Activated T-cell treated with anti-CD3 and anti-CD28 coated beads, Interleukin-2, amount 50 U/mL, for 4 hours (primary cell): ENCODE results near the gene TDRD1. TPM values are rescaled to one million over a fixed set of nuclear protein-coding genes. Genes with fewer than 3 reads are reported as not detected.

Source experiments
- ATAC-seq, 2 donors: fragments of 200-7000 bp; cut with Tn5 transposase; one replicate each; pipeline ENCODE4 v1.10.0; 2021
- DNase-seq: peaks from one replicate; pipeline ENCODE4 v3.0.0-alpha.2; 2020
- H3K27me3 Mint-ChIP-seq: one replicate; pipeline ENCODE4 v1.8.0; 2021; ENCODE audit warnings: low read depth, mixed read lengths
- H3K36me3 Mint-ChIP-seq: one replicate; pipeline ENCODE4 v1.8.0; 2022; ENCODE audit warnings: mixed read lengths; ENCODE audit not compliant: insufficient read depth
- H3K4me1 Mint-ChIP-seq: one replicate; pipeline ENCODE4 v1.8.0; 2021; ENCODE audit warnings: low read depth, mixed read lengths
- H3K4me3 Mint-ChIP-seq: one replicate; pipeline ENCODE4 v1.8.0; 2021; ENCODE audit warnings: mild to moderate bottlenecking, moderate library complexity, mixed read lengths
- H3K9me3 Mint-ChIP-seq: one replicate; pipeline ENCODE4 v1.8.0; 2021; ENCODE audit warnings: mixed read lengths
- total RNA-seq, 3 donors: library from RNA; stranded (reverse); gene quantifications; one replicate each; pipeline ENCODE4 v1.2.1, GENCODE V29; 2021

Gene TDRD1
- total RNA-seq, 3 donors from 2014 or later: 0.48 to 2.2 (median 0.63) TPM

GRCh38 chr10:114184276-114184675 lies 5.1 kb downstream of the TDRD1 start:
- Mint-ChIP-seq H3K9me3 (no peaks in the 10 kb centered on the region), H3K36me3 (no peaks in the 10 kb centered on the region), H3K4me3 (no peak overlapping the region), H3K4me1 (no peaks in the 10 kb centered on the region), H3K27me3 (peaks cover 9% of the 10 kb centered on the region)
- DNase-seq (no peak), ATAC-seq (no peak)

- H3K4me3 Mint-ChIP-seq: no peak overlapping the region
- H3K9me3 Mint-ChIP-seq: no peaks in the 10 kb centered on the region
- no peaks in the 10 kb centered on the region for H3K36me3 Mint-ChIP-seq
- H3K4me1 Mint-ChIP-seq: no peaks in the 10 kb centered on the region
- DNase-seq: no peak
- ATAC-seq: no peak
- peaks cover 12% of the 10 kb centered on the region for H3K27me3 Mint-ChIP-seq
These were observed 8.8 kb downstream of the TDRD1 start for GRCh38 chr10:114188001-114188400.

- ATAC-seq: no peak
- Mint-ChIP-seq H3K4me1 (no peaks in the 10 kb centered on the region), H3K4me3 (no peak overlapping the region), H3K9me3 (no peaks in the 10 kb centered on the region), H3K27me3 (peaks cover 16% of the 10 kb centered on the region), H3K36me3 (no peaks in the 10 kb centered on the region)
- DNase-seq: no peak
These were observed 9.7 kb downstream of the TDRD1 start for GRCh38 chr10:114188900-114189299.

- Mint-ChIP-seq H3K4me1 (no peaks in the 10 kb centered on the region), H3K9me3 (no peaks in the 10 kb centered on the region), H3K27me3 (peaks cover 19% of the 10 kb centered on the region), H3K4me3 (no peak overlapping the region), H3K36me3 (no peaks in the 10 kb centered on the region)
- no peak for DNase-seq
- no peak for ATAC-seq
These were observed 10.5 kb downstream of the TDRD1 start for GRCh38 chr10:114189700-114190099.

DNA sequence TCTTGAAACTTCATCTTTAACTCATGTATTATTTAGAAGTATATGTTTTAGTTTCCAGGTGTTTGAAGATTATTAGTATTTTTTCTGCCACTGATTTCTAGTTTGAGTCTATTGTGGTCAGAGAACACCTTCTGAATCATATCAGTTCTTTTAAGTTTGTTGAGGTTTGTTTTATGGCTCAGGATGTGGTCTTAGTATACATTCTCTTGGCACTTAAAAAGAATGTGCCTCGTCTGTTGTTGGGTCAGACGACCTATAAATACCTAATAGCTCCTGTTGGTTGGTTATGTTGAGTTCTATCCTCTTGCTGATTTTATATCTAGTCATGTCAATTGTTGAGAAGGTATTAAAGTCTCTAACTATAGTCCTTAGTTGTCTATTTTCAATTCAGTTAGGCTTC lies 15.9 kb downstream of the TDRD1 start:
- ATAC-seq: no peak
- H3K4me3 Mint-ChIP-seq: no peak overlapping the region
- peaks cover 44% of the 10 kb centered on the region for H3K27me3 Mint-ChIP-seq
- no peak for DNase-seq
- peaks cover 5% of the 10 kb centered on the region for H3K4me1 Mint-ChIP-seq
- H3K9me3 Mint-ChIP-seq: no peaks in the 10 kb centered on the region
- H3K36me3 Mint-ChIP-seq: no peaks in the 10 kb centered on the region

DNA sequence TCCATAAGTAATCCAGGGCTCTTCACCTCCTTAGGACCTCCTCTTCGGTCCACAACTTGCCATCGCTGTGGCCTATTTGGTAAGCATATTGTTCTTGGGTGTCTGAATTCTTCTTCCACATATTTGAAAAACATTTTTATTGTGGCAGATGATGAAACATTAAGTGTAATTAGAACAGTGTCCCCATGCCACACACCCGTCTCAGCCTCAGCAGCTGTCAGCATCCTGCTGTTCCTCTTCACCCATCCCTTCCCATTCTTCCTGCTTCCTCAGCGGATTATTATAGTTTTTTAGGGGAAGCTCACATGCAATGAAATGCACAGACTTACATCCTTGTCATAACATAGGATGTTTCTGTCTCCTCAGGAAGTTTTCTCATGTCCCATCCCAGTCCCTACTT lies 20.1 kb downstream of the TDRD1 start:
- Mint-ChIP-seq H3K4me1 (peaks cover 5% of the 10 kb centered on the region), H3K36me3 (no peaks in the 10 kb centered on the region), H3K4me3 (no peak overlapping the region), H3K27me3 (peaks cover 63% of the 10 kb centered on the region), H3K9me3 (no peaks in the 10 kb centered on the region)
- no peak for DNase-seq
- no peak for ATAC-seq

GRCh38 chr10:114202812-114203211 lies 23.7 kb downstream of the TDRD1 start:
- H3K36me3 Mint-ChIP-seq: no peaks in the 10 kb centered on the region
- DNase-seq (no peak), ATAC-seq (no peak)
- H3K4me3 Mint-ChIP-seq: no peak overlapping the region
- no peaks in the 10 kb centered on the region for H3K4me1 Mint-ChIP-seq
- H3K27me3 Mint-ChIP-seq: peaks cover 53% of the 10 kb centered on the region
- no peaks in the 10 kb centered on the region for H3K9me3 Mint-ChIP-seq

- DNase-seq (no peak), ATAC-seq (no peak)
- no peaks in the 10 kb centered on the region for H3K4me1 Mint-ChIP-seq
- H3K36me3 Mint-ChIP-seq: no peaks in the 10 kb centered on the region
- H3K27me3 Mint-ChIP-seq: peaks cover 22% of the 10 kb centered on the region
- no peak overlapping the region for H3K4me3 Mint-ChIP-seq
- no peaks in the 10 kb centered on the region for H3K9me3 Mint-ChIP-seq
These were observed 27.7 kb downstream of the TDRD1 start for GRCh38 chr10:114206902-114207301.

DNA sequence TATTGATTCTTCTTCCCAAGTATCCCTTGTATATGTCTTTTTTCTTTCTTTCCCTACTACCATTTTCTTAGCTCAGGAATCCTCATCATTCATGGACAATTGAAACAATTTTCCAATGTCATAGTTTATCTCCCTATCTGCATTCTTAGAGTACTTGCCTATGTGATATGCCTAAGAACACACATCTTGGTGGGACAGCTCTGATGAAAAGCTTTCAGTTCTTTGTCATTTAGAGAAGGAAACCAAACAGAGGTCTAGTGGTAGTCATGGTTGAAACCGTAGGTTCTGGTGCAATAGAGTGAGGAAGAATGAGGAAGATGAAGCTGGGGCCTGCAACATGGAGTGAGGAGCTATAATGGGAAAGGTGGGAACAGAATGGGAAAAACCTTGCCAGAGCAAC lies 28.2 kb downstream of the TDRD1 start:
- no peak overlapping the region for H3K4me3 Mint-ChIP-seq
- no peaks in the 10 kb centered on the region for H3K36me3 Mint-ChIP-seq
- ATAC-seq: no peak
- H3K4me1 Mint-ChIP-seq: no peaks in the 10 kb centered on the region
- no peak for DNase-seq
- H3K27me3 Mint-ChIP-seq: peaks cover 19% of the 10 kb centered on the region
- H3K9me3 Mint-ChIP-seq: no peaks in the 10 kb centered on the region

GRCh38 chr10:114208351-114208750 lies 29.2 kb downstream of the TDRD1 start:
- Mint-ChIP-seq H3K36me3 (no peaks in the 10 kb centered on the region), H3K4me1 (no peaks in the 10 kb centered on the region), H3K9me3 (no peaks in the 10 kb centered on the region), H3K4me3 (no peak overlapping the region), H3K27me3 (peaks cover 9% of the 10 kb centered on the region)
- ATAC-seq (no peak), DNase-seq (no peak)

GRCh38 chr10:114212153-114212552 lies 33.0 kb downstream of the TDRD1 start:
- Mint-ChIP-seq H3K27me3 (no peaks in the 10 kb centered on the region), H3K4me3 (no peak overlapping the region), H3K36me3 (no peaks in the 10 kb centered on the region), H3K4me1 (no peaks in the 10 kb centered on the region), H3K9me3 (no peaks in the 10 kb centered on the region)
- ATAC-seq (no peak), DNase-seq (no peak)

DNA sequence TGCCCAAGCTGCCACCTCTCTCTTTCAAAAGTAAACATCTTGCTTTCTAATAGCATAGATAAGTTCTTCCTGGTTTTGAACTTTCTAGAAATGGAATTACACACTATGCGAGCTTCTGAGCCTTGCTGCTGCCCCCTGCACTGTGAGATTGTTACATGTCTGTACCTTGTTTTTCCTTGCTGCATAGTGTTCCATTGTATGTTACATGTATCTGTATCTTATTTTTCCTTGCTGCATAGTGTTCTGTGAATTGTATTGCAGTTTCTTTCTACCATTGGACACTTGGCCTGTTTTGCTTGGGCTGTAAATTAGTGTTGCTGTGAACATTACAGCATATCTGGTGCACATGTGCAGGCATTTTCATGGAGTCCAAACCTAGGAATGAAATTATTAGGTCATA lies 35.9 kb downstream of the TDRD1 start:
- H3K27me3 Mint-ChIP-seq: peaks cover 1% of the 10 kb centered on the region
- no peak for DNase-seq
- H3K36me3 Mint-ChIP-seq: no peaks in the 10 kb centered on the region
- no peak for ATAC-seq
- no peaks in the 10 kb centered on the region for H3K9me3 Mint-ChIP-seq
- H3K4me3 Mint-ChIP-seq: no peak overlapping the region
- H3K4me1 Mint-ChIP-seq: no peaks in the 10 kb centered on the region

- Mint-ChIP-seq H3K9me3 (no peaks in the 10 kb centered on the region), H3K4me3 (no peak overlapping the region), H3K4me1 (no peaks in the 10 kb centered on the region), H3K27me3 (peaks cover 13% of the 10 kb centered on the region), H3K36me3 (no peaks in the 10 kb centered on the region)
- ATAC-seq (no peak), DNase-seq (no peak)
These were observed 41.1 kb downstream of the TDRD1 start for GRCh38 chr10:114220281-114220680.

DNA sequence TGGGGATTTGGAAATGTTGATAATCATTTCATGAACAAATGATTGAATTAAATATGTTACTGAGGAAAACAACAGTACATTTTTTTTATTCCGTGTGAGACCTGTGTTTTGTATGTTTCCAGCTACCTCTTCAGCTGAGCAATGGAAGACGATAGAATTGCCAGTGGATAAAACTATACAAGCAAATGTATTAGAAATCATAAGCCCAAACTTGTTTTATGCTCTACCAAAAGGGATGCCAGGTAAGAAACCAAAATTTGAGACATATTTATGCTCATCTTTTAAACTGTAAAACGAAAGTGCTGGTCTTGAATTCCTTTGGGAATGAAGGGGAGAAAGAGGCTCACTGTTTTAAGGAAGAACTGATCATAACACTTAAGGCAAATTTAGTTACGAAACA lies 42.1 kb downstream of the TDRD1 start:
- no peaks in the 10 kb centered on the region for H3K9me3 Mint-ChIP-seq
- no peak for ATAC-seq
- H3K27me3 Mint-ChIP-seq: peaks cover 13% of the 10 kb centered on the region
- no peak for DNase-seq
- no peak overlapping the region for H3K4me3 Mint-ChIP-seq
- no peaks in the 10 kb centered on the region for H3K4me1 Mint-ChIP-seq
- no peaks in the 10 kb centered on the region for H3K36me3 Mint-ChIP-seq

DNA sequence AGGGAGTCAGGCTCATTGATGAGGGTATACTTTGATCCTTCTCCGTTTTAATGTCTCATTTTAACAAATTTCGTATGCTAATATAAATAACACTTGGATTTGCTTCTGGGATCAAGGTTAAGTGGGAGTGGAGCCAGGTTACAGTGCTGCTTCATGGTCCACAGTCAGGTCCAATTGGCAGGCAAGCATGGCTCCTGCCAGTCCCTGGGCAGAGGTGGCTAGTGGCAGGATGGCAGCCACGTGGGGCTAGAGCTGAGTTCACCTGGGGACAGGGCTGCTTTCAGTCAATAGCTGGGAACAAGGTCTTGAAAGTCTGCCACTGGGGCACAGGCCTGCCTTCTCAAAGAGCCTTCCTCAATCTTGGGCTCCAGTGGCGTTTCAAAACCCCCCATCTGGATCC lies 43.9 kb downstream of the TDRD1 start:
- Mint-ChIP-seq H3K9me3 (no peaks in the 10 kb centered on the region), H3K27me3 (peaks cover 16% of the 10 kb centered on the region), H3K4me1 (no peaks in the 10 kb centered on the region), H3K4me3 (no peak overlapping the region), H3K36me3 (no peaks in the 10 kb centered on the region)
- ATAC-seq: no peak
- DNase-seq: no peak

DNA sequence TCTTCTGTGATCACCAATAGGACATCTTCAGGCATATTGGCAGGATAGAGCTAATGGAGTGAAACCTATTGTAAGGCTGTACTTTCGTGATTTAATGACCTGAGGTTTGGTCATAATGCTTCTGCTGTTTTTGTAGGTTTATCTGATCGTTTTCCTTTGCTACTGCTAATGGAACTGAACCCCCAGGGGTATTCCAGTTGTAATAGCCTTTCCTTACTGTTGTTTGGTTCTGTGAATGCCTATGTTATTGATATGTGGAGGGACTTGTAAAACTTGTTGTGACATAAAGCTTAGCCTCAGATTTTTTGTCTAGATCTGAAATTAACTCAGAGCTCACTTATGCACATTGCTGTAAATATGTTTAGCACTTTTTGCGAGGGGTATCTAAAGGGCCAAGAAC lies 49.0 kb downstream of the TDRD1 start:
- ATAC-seq (no peak), DNase-seq (no peak)
- peaks cover 17% of the 10 kb centered on the region for H3K27me3 Mint-ChIP-seq
- H3K4me3 Mint-ChIP-seq: no peak overlapping the region
- H3K4me1 Mint-ChIP-seq: no peaks in the 10 kb centered on the region
- no peaks in the 10 kb centered on the region for H3K36me3 Mint-ChIP-seq
- no peaks in the 10 kb centered on the region for H3K9me3 Mint-ChIP-seq
